HS-5 (cell line): ENCODE data around the gene COL8A2.

Experiments used
- DNase-seq: peaks from one replicate; pipeline ENCODE4 v3.0.0-alpha.2; 2012; ENCODE audit warnings: low read depth

COL8A2 gene

GRCh38 chr1:36091141-36091540 lies 33.9 kb downstream of the COL8A2 start:
- DNase-seq, result no peak

DNA sequence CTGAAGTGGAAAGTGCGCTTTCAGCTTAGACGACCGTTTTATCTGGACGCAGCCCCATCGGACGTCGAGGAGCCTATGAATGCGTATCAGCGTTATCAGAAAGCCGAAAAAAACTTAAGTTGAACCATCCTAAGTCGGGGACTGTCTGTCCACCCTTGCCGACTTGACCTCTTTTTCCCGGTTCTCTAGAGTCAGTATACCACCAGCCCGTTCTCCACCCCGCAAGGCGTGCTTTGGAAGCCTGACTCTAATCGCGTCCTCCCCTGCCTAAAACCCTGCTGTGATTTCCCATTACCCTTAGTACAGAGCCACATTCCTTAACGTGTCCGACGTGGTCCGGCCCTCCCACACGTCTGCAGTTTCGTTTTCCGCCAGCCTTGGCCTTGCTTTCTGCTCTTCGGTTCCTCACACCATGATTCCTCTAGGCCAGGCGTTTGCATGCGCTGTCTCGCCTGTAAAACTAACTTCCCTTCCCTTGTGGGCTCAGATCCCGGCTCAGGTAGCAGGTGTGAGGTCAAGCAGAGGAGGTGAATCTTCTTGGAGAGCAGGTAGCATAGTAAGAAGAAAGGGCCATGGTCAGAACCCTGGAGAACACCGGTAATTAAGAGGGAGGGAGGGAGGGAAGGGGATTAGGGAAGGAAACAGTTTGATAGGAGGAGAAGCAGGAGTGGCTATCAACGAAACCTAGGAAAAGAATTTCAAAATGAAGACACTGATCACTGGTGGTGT lies 35.5 kb downstream of the COL8A2 start:
- no peak for DNase-seq

DNA sequence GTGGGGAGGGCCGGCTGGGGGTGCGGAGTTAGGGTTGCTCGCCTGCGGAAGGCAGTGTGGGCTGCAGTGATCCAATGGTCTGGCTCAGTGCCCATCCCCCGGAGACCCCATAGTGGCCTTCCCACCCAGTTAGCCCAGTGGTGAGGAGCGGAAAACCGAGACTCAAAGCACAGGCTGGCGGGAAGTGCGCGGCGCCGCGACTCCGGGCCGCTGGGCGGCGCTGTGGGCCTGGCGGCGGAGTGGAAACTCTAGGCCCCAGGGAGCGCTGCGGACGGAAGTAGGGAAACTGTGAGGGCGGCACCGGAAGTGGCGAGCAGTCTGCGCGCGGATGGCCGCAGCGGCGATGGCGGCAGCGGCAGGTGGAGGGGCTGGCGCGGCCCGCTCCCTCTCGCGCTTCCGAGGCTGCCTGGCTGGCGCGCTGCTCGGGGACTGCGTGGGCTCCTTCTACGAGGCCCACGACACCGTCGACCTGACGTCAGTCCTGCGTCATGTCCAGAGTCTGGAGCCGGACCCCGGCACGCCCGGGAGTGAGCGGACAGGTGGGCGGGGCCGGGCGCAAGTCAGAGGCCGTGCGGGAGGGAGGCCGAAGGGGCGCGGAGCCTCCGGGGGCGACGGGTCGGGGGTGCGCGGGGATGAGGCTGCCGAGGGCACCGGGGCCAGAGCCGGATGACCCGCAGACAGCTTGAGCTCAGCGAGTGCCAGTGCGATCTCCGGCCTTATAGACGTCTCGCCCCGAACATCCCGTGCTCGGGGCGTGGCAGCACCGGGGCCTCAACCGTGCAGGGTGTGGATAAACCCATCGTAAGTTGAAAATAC lies 36.2 kb downstream of the COL8A2 start, which contains the start of gene ADPRS:
Gene ADPRS (plus strand): TSS at position 316 of the 816 bp plus-strand sequence. CDS start 13 bp downstream, at position 329.
- DNase-seq, result peak; percentile 54

DNA sequence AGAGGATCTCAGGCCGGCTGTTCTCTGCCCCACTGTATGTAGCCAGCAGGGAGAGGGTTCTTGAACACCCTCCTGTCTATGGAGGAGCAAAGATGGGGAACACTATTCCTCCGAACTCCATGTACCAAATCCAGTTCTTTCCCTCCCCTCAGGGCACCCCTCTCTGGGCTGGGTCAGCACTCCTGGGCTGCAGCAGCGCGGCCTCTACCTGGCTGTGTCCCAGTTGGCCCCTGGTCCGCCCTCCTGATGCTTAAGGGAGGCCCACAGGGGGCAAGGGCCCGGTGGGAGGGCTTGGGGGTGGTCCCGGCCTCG lies 36.8 kb downstream of the COL8A2 start:
- DNase-seq, result no peak

DNA sequence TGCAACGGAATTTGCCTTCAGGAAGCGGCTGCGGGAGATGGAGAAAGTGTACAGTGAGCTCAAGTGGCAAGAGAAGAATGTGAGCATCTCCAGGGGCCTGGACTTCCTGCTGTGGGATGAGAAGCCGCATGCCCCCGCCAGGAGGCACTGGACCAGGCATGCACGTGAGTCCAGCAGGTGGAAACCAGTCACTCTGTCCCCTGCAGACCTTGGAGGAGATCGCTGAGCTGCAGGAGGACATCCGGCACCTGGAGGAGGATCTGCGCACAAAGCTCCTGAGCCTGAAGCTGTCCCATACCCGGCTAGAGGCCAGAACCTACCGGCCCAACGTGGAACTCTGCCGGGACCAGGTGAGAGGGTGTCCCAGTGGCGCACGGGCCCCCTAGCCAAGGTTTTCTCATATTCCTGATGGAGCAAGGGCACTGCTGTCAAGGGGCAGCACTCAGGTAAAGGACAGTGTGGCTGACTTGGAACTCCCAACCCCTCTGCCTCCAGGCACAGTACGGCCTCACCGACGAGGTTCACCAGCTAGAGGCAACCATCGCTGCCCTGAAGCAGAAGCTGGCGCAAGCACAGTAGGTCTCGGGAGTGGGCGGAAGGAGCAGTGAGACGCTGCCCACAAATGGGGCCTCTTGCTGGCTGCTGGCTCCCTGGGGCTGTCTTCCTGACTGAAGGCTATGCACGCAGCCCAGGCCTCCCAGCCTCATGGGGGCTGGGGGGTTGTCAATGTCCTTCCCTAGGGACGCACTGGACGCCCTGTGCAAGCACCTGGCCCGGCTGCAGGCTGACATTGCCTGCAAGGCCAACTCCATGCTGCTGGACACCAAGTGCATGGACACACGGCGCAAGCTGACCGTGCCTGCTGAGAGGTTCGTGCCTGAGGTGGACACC lies 37.5 kb downstream of the COL8A2 start:
- DNase-seq, result no peak

GRCh38 chr1:36086529-36087232 lies 38.3 kb downstream of the COL8A2 start:
- DNase-seq, result no peak

GRCh38 chr1:36085686-36086526 lies 39.1 kb downstream of the COL8A2 start:
- DNase-seq, result no peak

- DNase-seq, result no peak
Measured at GRCh38 chr1:36085126-36085525, 39.9 kb downstream of the COL8A2 start.

DNA sequence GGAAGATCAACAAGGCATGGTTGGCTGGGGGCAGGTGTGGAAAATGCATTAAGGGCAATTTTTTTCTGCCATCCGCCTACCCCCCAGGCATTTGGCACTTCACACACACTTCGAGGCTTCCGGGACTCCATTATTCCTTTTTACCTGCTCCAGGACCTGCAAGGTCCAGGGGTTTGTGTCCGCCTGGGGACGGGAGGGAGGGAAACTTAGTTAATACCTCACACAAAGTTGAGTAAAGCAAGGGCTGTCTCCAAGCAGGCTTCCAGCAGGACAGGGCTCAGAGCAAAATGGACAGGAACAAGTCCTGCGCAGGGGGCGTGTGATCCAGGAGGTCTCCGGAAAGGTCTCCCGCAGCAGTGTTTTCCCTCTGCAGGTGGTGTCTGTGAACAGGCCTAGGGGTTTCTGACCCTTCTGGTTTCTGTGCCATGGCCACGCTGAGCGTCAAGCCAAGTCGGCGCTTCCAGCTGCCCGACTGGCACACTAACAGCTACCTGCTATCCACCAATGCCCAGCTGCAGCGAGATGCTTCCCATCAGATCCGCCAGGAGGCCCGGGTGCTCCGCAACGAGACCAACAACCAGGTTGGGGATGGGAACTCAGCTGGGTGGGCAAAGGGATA lies 40.4 kb downstream of the COL8A2 start:
- DNase-seq, result no peak

DNA sequence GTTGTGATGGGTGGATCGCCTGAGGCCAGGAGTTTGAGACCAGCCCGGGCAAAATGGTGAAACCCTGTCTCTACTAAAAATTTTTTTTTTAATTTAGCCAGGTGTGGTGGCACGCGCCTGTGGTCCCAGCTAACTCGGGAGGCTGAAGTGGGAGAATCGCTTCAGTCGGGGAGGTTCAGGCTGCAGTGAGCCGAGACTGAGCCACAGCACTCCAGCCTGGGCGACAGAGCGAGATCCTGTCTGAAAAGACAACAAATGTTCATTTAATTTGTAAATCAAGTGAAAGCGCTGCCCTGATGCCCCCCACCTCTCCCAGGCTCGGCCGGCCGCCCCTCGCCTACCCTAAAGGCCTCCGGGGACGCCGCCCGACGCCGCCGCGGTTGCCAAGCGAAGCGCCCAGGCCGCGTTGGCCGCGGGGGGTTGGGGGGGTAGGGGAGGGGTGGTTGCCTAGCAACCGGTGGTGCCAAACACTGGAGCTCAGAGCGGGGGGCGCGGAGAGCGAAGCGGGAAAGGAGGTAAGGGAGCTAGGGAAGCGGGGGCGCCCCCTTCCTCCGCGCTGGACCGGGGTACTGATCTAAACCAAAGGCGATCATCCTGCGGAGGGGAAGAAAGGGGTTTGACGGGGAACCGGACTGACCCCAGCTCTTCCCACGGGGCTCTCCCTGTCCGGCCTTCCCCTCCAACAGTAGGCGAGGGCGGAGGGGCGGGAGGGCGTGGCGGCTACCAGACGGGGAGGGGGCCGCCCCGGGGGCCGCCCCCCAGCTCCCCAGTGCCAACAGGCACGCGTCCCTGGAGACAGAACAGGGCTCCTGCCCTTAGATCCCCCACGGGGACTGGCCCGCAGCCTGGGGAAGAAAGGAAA lies 41.2 kb downstream of the COL8A2 start, which contains the start of gene TEKT2:
Gene TEKT2 (plus strand): TSS at position 460 of the 862 bp plus-strand sequence. CDS start 828 bp downstream, outside the sequence.
- no peak for DNase-seq

GRCh38 chr1:36083219-36083618 lies 41.8 kb downstream of the COL8A2 start:
- DNase-seq, result no peak

DNA sequence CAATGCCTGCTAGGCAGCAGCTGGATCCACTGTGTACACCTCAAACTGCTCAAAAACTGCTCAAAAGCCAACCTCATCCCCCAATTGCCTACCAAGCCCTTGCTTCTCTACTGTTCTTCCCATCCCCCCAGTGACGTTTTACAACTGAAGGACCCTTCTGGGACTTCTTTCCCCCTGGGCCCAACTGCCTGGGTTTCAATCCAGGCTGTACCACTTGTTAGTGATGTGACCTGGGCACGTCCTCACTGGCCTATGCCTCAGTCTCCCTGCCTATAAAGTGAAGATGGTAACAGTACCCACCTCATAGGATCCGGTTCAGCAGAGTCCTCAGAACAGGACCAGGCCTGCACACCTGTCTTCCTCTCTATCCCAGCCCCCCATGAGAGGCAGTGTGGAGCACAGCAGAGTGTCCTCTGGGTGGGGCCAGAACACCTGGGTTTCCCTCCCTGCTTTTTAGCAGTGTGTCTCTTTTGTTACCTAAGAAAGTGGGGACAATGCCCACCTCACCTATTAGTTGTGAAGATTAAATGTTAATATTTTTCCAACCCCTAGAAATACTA lies 43.0 kb downstream of the COL8A2 start:
- DNase-seq, result no peak

DNA sequence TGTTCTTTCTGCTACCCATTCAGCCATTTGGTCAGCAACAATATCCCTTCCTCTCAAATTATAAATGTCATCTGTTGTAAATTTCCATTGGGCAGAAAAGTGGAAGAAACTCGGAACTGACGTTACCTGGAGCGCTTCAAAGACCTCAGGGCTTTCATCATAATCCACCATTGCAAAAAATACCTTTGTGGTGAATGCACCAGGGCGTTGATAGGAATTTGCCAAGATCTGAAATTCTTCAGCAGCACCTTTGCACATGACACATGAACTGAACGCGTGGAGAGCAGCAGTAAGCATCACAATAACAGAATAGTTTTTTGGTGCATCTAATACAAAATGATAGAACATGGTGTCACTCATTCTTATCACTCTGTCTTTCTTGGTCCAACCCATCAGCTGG lies 44.2 kb downstream of the COL8A2 start:
- DNase-seq, result no peak

DNA sequence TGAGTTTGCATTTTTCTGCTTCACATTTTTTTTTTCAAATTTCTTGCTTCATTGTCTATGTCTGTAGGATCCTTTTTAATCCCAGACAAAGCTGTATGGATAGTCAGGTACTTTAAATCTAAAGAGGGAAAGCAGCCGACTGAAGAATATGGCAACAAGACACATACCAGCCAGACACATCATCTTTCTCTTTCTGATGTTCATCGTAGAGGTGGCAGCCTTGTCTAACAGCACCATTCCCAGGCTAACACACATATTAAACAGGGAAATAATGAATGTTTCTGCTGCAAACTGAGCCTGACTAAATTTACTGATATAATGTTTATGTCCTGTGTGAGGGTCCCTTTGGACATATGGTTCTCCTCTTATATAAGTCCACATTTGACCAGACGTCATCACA lies 44.8 kb downstream of the COL8A2 start:
- DNase-seq, result no peak

- DNase-seq, result no peak
Measured at GRCh38 chr1:36076979-36077573, 47.9 kb downstream of the COL8A2 start.

- no peak for DNase-seq
Measured at GRCh38 chr1:36070349-36070748, 54.7 kb downstream of the COL8A2 start.

- no peak for DNase-seq
Measured at GRCh38 chr1:36068866-36069265, 56.2 kb downstream of the COL8A2 start.

DNA sequence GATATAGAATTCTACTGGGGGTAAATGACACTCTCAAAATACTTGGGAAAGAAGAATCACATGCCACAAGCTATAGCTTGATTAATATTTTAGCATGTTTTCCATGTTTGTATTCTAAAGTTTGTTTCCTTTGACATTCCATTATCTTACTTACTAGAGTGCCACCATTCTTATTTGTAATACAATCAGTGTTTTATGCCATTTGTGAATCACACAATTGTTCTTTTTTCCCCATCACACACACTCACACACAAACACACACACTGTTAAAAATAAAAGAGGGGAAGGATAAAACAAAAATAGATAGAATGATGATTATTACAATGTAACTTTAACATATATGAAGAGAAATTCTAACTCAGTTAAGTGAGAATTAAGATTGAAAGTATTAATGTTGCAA lies 57.2 kb downstream of the COL8A2 start:
- DNase-seq, result no peak

DNA sequence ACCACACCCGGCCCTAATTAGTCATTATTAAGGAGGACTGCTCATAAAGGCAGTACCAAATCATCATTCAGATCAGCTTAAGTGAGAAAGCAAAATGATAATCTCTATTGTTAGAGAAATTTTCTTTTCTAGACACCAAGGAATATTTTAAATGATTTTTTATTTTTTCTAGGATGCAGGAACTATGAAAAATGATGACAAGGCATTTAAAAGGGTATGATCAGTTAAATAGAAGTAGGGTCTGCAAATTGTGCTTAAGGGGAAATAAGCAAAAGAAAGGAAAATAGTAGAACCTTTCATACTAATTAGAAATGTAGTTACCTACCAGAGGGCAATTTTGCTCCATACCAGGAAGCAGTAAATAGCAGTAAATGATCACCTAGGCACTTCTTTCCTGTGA lies 62.7 kb downstream of the COL8A2 start:
- no peak for DNase-seq
